ENCODE data around the gene KPNA5.
A peak's percentile ranks its signal among the peaks of the same experiment; 100 is the strongest.
"Not testable (repeated sequence)": the region's sequence is repeated elsewhere in the genome, so short reads cannot be mapped to it uniquely, and the experiment has no call there.

Gene KPNA5

DNA sequence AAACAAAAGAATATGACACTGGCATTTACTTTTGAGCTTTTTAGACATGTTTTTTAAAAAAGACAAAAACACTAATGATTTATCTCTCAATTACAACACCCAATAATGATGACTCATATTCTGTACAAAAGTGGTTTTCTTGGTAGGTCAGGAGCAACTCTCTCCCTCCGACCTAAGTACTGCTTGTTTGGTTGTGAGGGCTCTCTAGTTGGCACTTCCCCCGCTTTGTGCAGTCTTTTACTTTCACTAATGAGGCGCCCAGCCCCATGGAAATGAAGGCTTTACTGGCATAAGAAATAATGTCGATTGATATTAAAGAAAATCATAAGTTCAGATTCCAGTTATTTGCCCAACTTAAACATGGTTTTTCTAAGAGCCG lies 1.3 kb downstream of the KPNA5 start:
- Mint-ChIP-seq H3K4me3 (peak overlapping the region; percentile 99), H3K36me3 (ENCODE audit: low read depth) (peaks cover 17% of the 10 kb centered on the region), H3K9me3 (no peaks in the 10 kb centered on the region), H3K27me3 (ENCODE audit: low read depth) (no peaks in the 10 kb centered on the region), H3K27ac (peak overlapping the region; percentile 53), H3K4me1 (ENCODE audit: low read depth) (peaks cover 25% of the 10 kb centered on the region)

GRCh38 chr6:116685437-116685993 lies 4.5 kb downstream of the KPNA5 start:
- Mint-ChIP-seq H3K27ac (no peak overlapping the region), H3K36me3 (ENCODE audit: low read depth) (peaks cover 23% of the 10 kb centered on the region), H3K4me1 (ENCODE audit: low read depth) (peaks cover 24% of the 10 kb centered on the region), H3K4me3 (no peak overlapping the region), H3K27me3 (ENCODE audit: low read depth) (no peaks in the 10 kb centered on the region), H3K9me3 (no peaks in the 10 kb centered on the region)

- H3K36me3 Mint-ChIP-seq (ENCODE audit: low read depth): peaks cover 26% of the 10 kb centered on the region
- H3K27ac Mint-ChIP-seq; H3K9me3 Mint-ChIP-seq; H3K4me3 Mint-ChIP-seq; H3K27me3 Mint-ChIP-seq (ENCODE audit: low read depth): not testable (repeated sequence)
- peaks cover 23% of the 10 kb centered on the region for H3K4me1 Mint-ChIP-seq (ENCODE audit: low read depth)
Observed at GRCh38 chr6:116686475-116687101, 5.6 kb downstream of the KPNA5 start.

DNA sequence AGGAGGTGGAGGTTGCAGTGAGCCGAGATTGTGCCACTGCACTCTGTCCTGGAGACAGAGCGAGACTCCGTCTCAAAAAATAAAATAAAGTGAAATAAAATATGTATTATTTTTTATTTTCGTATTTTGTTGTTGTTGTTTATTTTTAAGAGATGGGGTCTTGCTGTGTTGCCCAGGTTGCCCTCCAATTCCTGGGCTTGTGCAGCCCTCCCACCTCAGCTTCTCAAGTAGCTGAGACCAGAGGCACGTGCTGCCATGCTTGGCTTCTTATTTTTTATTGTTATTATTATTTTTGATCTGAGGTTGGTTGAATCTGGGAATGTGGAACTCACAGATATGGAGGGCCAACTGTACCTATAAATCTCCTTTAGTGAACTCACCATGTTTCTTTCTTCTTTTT lies 10.1 kb downstream of the KPNA5 start:
- Mint-ChIP-seq H3K4me1 (ENCODE audit: low read depth) (peaks cover 16% of the 10 kb centered on the region), H3K9me3 (no peaks in the 10 kb centered on the region), H3K36me3 (ENCODE audit: low read depth) (peaks cover 24% of the 10 kb centered on the region), H3K4me3 (no peak overlapping the region), H3K27me3 (ENCODE audit: low read depth) (no peaks in the 10 kb centered on the region), H3K27ac (no peak overlapping the region)

DNA sequence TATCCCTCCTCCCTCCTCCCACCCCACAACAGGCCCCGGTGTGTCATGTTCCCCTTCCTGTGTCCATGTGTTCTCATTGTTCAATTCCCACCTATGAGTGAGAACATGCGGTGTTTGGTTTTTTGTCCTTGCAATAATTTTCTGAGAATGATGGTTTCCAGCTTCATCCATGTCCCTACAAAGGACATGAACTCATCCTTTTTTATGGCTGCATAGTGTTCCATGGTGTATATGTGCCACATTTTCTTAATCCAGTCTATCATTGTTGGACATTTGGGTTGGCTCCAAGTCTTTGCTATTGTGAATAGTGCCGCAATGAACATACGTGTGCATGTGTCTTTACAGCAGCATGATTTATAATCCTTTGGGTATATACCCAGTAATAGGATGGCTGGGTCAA lies 11.9 kb downstream of the KPNA5 start:
- Mint-ChIP-seq H3K36me3 (ENCODE audit: low read depth) (peaks cover 23% of the 10 kb centered on the region), H3K4me1 (ENCODE audit: low read depth) (peaks cover 20% of the 10 kb centered on the region)
- not testable (repeated sequence) for H3K9me3 Mint-ChIP-seq; H3K4me3 Mint-ChIP-seq; H3K27ac Mint-ChIP-seq; H3K27me3 Mint-ChIP-seq (ENCODE audit: low read depth)

DNA sequence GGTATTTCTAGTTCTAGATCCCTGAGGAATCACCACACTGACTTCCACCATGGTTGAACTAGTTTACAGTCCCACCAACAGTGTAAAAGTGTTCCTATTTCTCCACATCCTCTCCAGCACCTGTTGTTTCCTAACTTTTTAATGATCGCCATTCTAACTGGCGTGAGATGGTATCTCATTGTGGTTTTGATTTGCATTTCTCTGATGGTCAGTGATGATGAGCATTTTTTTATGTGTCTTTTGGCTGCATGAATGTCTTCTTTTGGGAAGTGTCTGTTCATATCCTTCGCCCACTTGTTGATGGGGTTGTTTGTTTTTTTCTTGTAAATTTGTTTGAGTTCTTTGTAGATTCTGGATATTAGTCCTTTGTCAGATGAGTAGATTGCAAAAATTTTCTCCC lies 12.3 kb downstream of the KPNA5 start:
- Mint-ChIP-seq H3K4me1 (ENCODE audit: low read depth) (peaks cover 20% of the 10 kb centered on the region), H3K36me3 (ENCODE audit: low read depth) (peaks cover 21% of the 10 kb centered on the region)
- not testable (repeated sequence) for H3K27ac Mint-ChIP-seq; H3K9me3 Mint-ChIP-seq; H3K4me3 Mint-ChIP-seq; H3K27me3 Mint-ChIP-seq (ENCODE audit: low read depth)

- H3K4me3 Mint-ChIP-seq: no peak overlapping the region
- H3K9me3 Mint-ChIP-seq: peaks cover 3% of the 10 kb centered on the region
- H3K27me3 Mint-ChIP-seq (ENCODE audit: low read depth): no peaks in the 10 kb centered on the region
- no peak overlapping the region for H3K27ac Mint-ChIP-seq
- peaks cover 16% of the 10 kb centered on the region for H3K4me1 Mint-ChIP-seq (ENCODE audit: low read depth)
- H3K36me3 Mint-ChIP-seq (ENCODE audit: low read depth): peaks cover 25% of the 10 kb centered on the region
Observed at GRCh38 chr6:116695401-116695800, 14.4 kb downstream of the KPNA5 start.

DNA sequence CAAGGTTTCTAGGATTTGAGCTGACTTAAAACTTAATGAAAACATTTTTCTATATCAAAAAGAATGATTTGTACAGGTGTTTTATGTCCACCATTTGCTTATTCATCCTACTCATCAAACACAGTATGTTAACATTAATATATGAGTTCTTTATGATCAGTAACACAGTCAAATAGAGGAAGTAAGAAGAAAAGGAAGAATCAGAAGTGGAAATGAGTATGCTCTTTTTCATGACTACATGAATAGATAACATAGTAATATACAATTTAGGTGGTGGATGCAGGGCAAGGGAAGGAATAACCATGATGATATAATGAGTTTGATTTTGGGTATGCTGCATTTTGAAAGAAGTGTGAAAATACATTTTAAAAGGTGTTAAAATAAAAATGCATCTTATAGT lies 16.5 kb downstream of the KPNA5 start:
- Mint-ChIP-seq H3K4me1 (ENCODE audit: low read depth) (peaks cover 16% of the 10 kb centered on the region), H3K27ac (no peak overlapping the region), H3K36me3 (ENCODE audit: low read depth) (peaks cover 26% of the 10 kb centered on the region), H3K4me3 (no peak overlapping the region), H3K27me3 (ENCODE audit: low read depth) (no peaks in the 10 kb centered on the region), H3K9me3 (peaks cover 3% of the 10 kb centered on the region)

DNA sequence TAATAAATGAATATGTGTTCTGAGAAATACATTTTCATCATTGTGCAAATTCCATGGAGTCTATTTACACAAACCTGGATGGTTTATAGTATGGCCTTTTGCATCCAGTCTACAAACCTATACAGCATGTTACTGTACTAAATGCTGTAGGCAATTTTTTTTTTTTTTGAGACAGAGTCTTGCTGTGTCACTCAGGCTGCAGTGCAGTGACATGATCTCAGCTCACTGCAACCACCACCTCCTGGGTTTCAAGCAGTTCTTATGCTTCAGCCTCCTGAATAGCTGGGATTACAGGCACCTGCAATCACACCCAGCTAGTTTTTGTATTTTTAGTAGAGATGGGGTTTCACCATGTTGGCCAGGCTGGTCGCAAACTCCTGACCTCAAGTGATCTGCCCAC lies 22.9 kb downstream of the KPNA5 start:
- not testable (repeated sequence) for H3K4me1 Mint-ChIP-seq (ENCODE audit: low read depth); H3K9me3 Mint-ChIP-seq; H3K27ac Mint-ChIP-seq; H3K4me3 Mint-ChIP-seq; H3K27me3 Mint-ChIP-seq (ENCODE audit: low read depth)
- peaks cover 19% of the 10 kb centered on the region for H3K36me3 Mint-ChIP-seq (ENCODE audit: low read depth)

- Mint-ChIP-seq H3K27me3 (ENCODE audit: low read depth) (no peaks in the 10 kb centered on the region), H3K36me3 (ENCODE audit: low read depth) (peaks cover 13% of the 10 kb centered on the region), H3K27ac (no peak overlapping the region)
Observed at GRCh38 chr6:116705917-116706316, 24.9 kb downstream of the KPNA5 start.

GRCh38 chr6:116714296-116714695 lies 33.3 kb downstream of the KPNA5 start:
- H3K27ac Mint-ChIP-seq: no peak overlapping the region
- H3K4me3 Mint-ChIP-seq: no peak overlapping the region
- peaks cover 34% of the 10 kb centered on the region for H3K36me3 Mint-ChIP-seq (ENCODE audit: low read depth)
- H3K27me3 Mint-ChIP-seq (ENCODE audit: low read depth): no peaks in the 10 kb centered on the region
- H3K4me1 Mint-ChIP-seq (ENCODE audit: low read depth): peaks cover 3% of the 10 kb centered on the region
- H3K9me3 Mint-ChIP-seq: no peaks in the 10 kb centered on the region

More at GRCh38 chr6:116705917-116706316, 24.9 kb downstream of the KPNA5 start:
- Mint-ChIP-seq H3K4me3 (no peak overlapping the region), H3K4me1 (ENCODE audit: low read depth) (no peaks in the 10 kb centered on the region), H3K9me3 (no peaks in the 10 kb centered on the region)

GRCh38 chr6:116714761-116715160 lies 33.8 kb downstream of the KPNA5 start:
- no peak overlapping the region for H3K27ac Mint-ChIP-seq
- H3K36me3 Mint-ChIP-seq (ENCODE audit: low read depth): peaks cover 35% of the 10 kb centered on the region
- no peaks in the 10 kb centered on the region for H3K9me3 Mint-ChIP-seq
- H3K4me1 Mint-ChIP-seq (ENCODE audit: low read depth): peaks cover 3% of the 10 kb centered on the region
- no peaks in the 10 kb centered on the region for H3K27me3 Mint-ChIP-seq (ENCODE audit: low read depth)
- no peak overlapping the region for H3K4me3 Mint-ChIP-seq

GRCh38 chr6:116726947-116727346 lies 45.9 kb downstream of the KPNA5 start:
- Mint-ChIP-seq H3K4me1 (ENCODE audit: low read depth) (peaks cover 1% of the 10 kb centered on the region), H3K9me3 (no peaks in the 10 kb centered on the region)

GRCh38 chr6:116730513-116730912 lies 49.5 kb downstream of the KPNA5 start:
- no peaks in the 10 kb centered on the region for H3K4me1 Mint-ChIP-seq (ENCODE audit: low read depth)
- H3K27ac Mint-ChIP-seq: no peak overlapping the region
- no peaks in the 10 kb centered on the region for H3K9me3 Mint-ChIP-seq
- peaks cover 30% of the 10 kb centered on the region for H3K36me3 Mint-ChIP-seq (ENCODE audit: low read depth)
- no peak overlapping the region for H3K4me3 Mint-ChIP-seq
- H3K27me3 Mint-ChIP-seq (ENCODE audit: low read depth): no peaks in the 10 kb centered on the region

More at GRCh38 chr6:116726947-116727346, 45.9 kb downstream of the KPNA5 start:
- no peak overlapping the region for H3K27ac Mint-ChIP-seq
- no peak overlapping the region for H3K4me3 Mint-ChIP-seq
- peaks cover 40% of the 10 kb centered on the region for H3K36me3 Mint-ChIP-seq (ENCODE audit: low read depth)
- H3K27me3 Mint-ChIP-seq (ENCODE audit: low read depth): no peaks in the 10 kb centered on the region

GRCh38 chr6:116737004-116737403 lies 56.0 kb downstream of the KPNA5 start:
- Mint-ChIP-seq H3K36me3 (ENCODE audit: low read depth) (peaks cover 24% of the 10 kb centered on the region), H3K27ac (no peak overlapping the region), H3K4me1 (ENCODE audit: low read depth) (no peaks in the 10 kb centered on the region), H3K4me3 (no peak overlapping the region), H3K9me3 (peaks cover 17% of the 10 kb centered on the region), H3K27me3 (ENCODE audit: low read depth) (no peaks in the 10 kb centered on the region)

- not testable (repeated sequence) for H3K27ac Mint-ChIP-seq; H3K27me3 Mint-ChIP-seq (ENCODE audit: low read depth); H3K4me3 Mint-ChIP-seq; H3K4me1 Mint-ChIP-seq (ENCODE audit: low read depth)
- Mint-ChIP-seq H3K9me3 (peaks cover 17% of the 10 kb centered on the region), H3K36me3 (ENCODE audit: low read depth) (peaks cover 17% of the 10 kb centered on the region)
Observed at GRCh38 chr6:116740486-116740885, 59.5 kb downstream of the KPNA5 start.

Data from T-helper 1 cell treated with Interleukin-12 subunit alpha and Interleukin-12 subunit beta and Interleukin-4 antibody, amounts not matched to agents 30 μg/mL and 1 μg/mL, for 36 hours (primary cell).